ENCODE data around the gene ATXN3L.

- TF ChIP-seq, protein P1, sequence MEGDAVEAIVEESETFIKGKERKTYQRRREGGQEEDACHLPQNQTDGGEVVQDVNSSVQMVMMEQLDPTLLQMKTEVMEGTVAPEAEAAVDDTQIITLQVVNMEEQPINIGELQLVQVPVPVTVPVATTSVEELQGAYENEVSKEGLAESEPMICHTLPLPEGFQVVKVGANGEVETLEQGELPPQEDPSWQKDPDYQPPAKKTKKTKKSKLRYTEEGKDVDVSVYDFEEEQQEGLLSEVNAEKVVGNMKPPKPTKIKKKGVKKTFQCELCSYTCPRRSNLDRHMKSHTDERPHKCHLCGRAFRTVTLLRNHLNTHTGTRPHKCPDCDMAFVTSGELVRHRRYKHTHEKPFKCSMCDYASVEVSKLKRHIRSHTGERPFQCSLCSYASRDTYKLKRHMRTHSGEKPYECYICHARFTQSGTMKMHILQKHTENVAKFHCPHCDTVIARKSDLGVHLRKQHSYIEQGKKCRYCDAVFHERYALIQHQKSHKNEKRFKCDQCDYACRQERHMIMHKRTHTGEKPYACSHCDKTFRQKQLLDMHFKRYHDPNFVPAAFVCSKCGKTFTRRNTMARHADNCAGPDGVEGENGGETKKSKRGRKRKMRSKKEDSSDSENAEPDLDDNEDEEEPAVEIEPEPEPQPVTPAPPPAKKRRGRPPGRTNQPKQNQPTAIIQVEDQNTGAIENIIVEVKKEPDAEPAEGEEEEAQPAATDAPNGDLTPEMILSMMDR (conservative IDR thresholded peaks at IDR 0.05; ENCODE audit: low read depth, low read length) = no peak
- TF ChIP-seq EZH2phosphoT487 (IDR thresholded peaks at IDR 0.05; ENCODE audit: borderline replicate concordance, low read length) (no peak), EZH2 (IDR thresholded peaks at IDR 0.05; ENCODE audit: low read length, unreplicated experiment) (no peak)
Observed at GRCh38 chrX:13272426-13272825, 47.4 kb downstream of the ATXN3L start.

Data from PC-3 (cell line).